Endothelial cell of umbilical vein (primary cell): Measurements from ENCODE around the gene FOXO1.

ENCODE experiments used
- CTCF ChIP-seq, 2 donors: IDR thresholded peaks; 1 replicate in 1 of 2; 2 replicates in 1 of 2; pipeline ENCODE4 v1.5.1; 2011; ENCODE audit warnings: low read length in 2 of 2, mild to moderate bottlenecking in 2 of 2, moderate library complexity in 2 of 2, control low read depth in 1 of 2, inconsistent platforms in 1 of 2, low read depth in 1 of 2; ENCODE audit not compliant: insufficient read depth in 1 of 2; ENCODE audit errors: extremely low read depth in 1 of 2
- EZH2 ChIP-seq: IDR thresholded peaks from 2 replicates; pipeline ENCODE4 v1.6.1; 2012; ENCODE audit warnings: borderline replicate concordance, low read depth, mild to moderate bottlenecking, moderate library complexity, low read length, inconsistent platforms; ENCODE audit not compliant: severe bottlenecking
- FOS ChIP-seq: IDR thresholded peaks from 2 replicates; pipeline ENCODE4 v1.6.1; 2011; ENCODE audit warnings: mild to moderate bottlenecking, low read length, moderate library complexity, borderline replicate concordance; ENCODE audit not compliant: insufficient read depth
- JUN ChIP-seq: IDR thresholded peaks from 2 replicates; pipeline ENCODE4 v1.6.1; 2011; ENCODE audit warnings: borderline replicate concordance, low read depth; ENCODE audit not compliant: insufficient read length, insufficient read depth
- MYC ChIP-seq: IDR thresholded peaks from one replicate; pipeline ENCODE4 v1.6.1; 2011; ENCODE audit warnings: mild to moderate bottlenecking, low read depth, low read length
- POLR2A ChIP-seq: IDR thresholded peaks from 2 replicates; pipeline ENCODE4 v1.6.1; 2012; ENCODE audit warnings: low read depth, mild to moderate bottlenecking, control low read depth, low read length
- POLR2AphosphoS5 ChIP-seq: IDR thresholded peaks from 2 replicates; pipeline ENCODE4 v1.6.1; 2012; ENCODE audit warnings: low read depth, mild to moderate bottlenecking, control low read depth, low read length, moderate library complexity; ENCODE audit not compliant: insufficient read depth

DNA sequence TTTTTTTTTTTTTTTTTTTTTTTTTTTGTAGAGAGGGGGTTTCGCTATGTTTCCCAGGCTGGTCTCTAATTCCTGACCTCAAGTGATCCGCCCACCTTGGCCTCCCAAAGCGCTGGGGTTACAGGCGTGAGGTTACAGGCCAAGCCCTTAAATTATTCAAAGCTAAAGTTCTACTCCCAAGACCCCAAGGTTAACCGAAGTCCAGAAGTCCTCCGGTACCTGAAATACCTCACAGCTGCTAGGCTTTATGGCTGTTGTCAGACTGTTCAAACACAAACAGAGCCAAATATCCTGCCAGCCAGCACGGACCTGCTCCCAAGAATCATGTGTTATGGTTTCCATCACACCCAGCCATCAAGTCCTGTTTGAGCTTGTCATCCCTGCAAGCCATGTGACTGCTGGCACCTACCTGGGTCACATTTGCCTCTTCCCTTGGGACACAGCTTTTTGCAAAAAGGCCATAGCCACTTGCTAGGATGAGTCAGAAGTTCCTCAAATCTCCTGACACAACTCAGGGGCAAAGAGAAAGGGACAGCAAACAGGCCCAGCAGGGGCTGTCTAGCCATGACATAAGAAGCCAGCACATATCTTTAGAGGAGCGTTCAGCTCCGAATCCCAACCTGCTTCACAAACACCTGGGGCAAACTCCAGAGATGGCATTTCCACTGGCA lies 129.9 kb downstream of the FOXO1 start:
- TF ChIP-seq FOS (no peak), EZH2 (no peak), POLR2A (no peak), POLR2AphosphoS5 (no peak), MYC (no peak), CTCF (IDR thresholded peaks at IDR 0.05; ENCODE audit: extremely low read depth in 1 of 2, insufficient read depth in 1 of 2, low read depth in 1 of 2, low read length in 2 of 2) (no peak), JUN (no peak)
